GM10266 (cell line): ENCODE results near the gene NRIP2.

ENCODE experiments used
- DNase-seq: peaks from one replicate; pipeline ENCODE4 v3.0.0; 2012; ENCODE audit errors: extremely low spot score
- TF ChIP-seq, protein P1 (sequence below): IDR thresholded peaks from 2 replicates; pipeline ENCODE4 v1.5.1; 2012; ENCODE audit warnings: mild to moderate bottlenecking, low read depth; ENCODE audit not compliant: control insufficient read depth, insufficient read depth; ENCODE audit errors: missing control alignments

The NRIP2 gene

DNA sequence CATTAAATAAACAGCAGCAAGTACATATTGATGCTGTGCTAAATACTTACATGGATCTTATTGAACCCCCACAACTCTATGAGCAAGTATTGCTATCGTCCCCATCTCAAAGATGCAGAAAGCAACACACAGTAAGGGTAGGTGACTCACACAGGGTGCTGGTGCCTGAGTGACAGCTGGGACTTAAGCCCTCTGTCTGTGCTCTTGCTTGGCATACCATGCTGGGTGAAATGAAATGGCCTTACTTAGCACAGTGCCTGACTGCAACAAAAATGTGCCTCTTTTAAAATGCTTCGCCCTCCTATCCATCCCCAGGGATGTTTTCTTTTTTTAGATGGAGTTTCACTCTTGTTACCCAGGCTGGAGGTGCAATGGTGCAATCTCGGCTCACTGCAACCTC, 21.2 kb upstream of the NRIP2 start:
- DNase-seq = no peak
- TF ChIP-seq, protein P1, sequence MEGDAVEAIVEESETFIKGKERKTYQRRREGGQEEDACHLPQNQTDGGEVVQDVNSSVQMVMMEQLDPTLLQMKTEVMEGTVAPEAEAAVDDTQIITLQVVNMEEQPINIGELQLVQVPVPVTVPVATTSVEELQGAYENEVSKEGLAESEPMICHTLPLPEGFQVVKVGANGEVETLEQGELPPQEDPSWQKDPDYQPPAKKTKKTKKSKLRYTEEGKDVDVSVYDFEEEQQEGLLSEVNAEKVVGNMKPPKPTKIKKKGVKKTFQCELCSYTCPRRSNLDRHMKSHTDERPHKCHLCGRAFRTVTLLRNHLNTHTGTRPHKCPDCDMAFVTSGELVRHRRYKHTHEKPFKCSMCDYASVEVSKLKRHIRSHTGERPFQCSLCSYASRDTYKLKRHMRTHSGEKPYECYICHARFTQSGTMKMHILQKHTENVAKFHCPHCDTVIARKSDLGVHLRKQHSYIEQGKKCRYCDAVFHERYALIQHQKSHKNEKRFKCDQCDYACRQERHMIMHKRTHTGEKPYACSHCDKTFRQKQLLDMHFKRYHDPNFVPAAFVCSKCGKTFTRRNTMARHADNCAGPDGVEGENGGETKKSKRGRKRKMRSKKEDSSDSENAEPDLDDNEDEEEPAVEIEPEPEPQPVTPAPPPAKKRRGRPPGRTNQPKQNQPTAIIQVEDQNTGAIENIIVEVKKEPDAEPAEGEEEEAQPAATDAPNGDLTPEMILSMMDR = no peak

DNA sequence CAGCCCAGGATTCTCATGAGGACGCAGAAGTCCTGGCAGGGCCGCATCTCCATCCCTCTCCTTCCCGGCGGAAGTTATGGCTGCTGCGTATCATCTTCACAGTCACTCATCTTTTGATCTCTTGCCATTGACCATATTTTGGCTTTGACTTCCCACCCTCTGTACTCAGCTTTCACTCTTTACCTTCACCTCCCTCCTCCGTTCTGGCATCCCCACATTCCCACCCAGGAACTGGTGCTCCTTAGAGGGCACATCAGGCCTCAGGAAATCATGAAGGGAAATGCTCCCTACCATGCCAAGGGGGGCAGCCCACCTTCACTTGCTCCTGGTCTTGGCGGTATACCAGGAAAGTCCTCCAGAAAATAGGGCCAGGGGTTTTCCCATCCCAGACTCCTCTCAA, 20.7 kb upstream of the NRIP2 start:
- TF ChIP-seq, protein P1 = no peak
- DNase-seq = no peak

DNA sequence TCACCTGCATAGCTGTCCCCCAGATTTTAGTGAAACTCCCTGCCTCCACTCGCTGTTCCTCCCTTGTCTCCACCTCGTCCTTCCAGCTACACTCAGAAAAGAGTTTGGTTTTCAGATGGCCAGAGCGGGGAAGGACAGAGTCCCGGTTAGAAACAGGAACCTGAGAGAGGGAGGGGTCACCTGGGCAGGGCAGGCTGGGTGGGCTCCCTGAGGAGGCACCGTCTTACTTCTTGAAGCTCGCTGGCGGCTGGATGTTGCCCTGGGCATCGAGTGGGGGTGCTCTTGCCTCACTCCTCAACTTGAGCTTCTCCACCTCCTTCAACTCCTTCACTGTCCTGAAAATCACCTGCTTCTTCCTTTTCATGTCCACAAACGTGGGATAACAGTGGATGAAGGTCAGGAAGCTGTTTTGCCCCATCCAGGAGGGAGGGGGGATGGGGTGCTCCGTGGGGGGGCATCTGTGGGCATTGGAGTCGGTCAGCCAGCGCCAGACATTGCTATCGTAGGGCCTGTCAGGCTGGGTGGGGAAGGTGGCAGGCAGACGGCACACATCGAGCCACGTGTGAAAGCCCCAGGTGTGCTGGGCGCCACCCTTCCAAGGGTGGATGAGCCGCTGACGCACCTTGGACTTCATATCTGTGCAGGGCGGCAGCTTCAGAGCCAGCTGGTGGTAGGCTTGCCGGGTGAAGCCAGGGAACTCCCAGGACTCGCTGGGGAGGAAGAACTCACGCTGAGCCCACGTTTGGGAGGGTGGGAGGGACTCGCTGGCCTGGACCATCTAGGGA, 20.0 kb upstream of the NRIP2 start:
- TF ChIP-seq, protein P1 = no peak
- no peak for DNase-seq

DNA sequence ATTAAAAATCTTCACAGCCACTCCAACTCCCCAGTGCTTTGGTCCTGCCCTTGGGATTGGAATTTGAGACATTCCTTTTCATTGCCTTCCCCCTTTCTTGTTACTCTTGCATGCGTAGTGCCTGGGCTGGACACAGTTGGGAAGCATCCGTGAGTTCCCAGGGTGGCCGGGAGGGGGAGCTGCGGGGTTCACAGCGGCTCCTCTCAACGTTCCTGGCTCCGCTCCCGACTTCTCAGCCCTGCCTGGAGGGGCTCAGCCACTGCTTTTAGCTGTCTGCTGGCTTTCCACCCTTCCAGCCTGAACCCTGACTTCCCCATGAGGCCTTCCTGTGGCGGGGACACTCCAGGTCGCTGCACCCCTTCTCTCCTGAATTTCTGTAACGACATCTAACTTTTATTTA, 18.8 kb upstream of the NRIP2 start:
- TF ChIP-seq, protein P1 = peak; percentile 67
- peak; percentile 64 for DNase-seq

DNA sequence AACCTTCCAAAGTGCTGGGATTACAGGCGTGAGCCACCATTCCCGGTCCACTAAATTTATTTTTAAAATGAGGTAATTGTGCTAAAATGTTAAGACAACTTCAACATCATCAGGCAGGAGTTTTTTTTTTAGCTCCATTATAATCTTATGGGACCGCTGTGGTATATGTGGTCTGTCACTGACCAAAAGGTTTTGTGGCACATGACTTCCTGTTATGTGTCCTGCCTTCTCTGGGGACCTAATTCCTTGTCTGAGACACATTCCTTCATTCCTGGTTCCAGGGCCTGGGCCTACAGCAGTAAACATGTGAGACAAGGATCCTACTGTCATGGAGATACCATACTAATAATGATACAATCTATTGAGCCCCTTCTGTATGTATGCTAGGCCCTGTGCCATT, 17.1 kb upstream of the NRIP2 start:
- TF ChIP-seq, protein P1 = no peak
- no peak for DNase-seq

DNA sequence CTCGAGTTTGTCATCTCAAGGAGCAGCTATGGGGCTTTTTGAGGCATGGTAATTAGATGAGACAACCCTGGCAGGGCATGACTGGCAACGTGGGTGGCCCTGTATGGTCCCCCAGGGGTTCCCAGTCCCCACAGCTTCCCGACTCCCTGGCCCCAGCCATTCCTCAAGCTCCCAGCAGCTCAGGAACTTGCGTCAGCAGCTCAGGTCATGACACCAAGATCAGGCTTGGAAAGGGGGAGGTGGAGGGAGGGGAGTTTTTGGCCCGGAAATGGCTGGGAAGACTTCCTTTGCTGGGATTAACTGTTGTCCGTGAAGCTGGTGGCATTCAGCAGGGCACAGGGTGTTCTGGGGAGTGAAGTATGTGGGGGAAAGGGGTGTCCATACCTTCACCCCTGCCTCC, 10.4 kb upstream of the NRIP2 start:
- TF ChIP-seq, protein P1 = no peak
- DNase-seq = no peak

DNA sequence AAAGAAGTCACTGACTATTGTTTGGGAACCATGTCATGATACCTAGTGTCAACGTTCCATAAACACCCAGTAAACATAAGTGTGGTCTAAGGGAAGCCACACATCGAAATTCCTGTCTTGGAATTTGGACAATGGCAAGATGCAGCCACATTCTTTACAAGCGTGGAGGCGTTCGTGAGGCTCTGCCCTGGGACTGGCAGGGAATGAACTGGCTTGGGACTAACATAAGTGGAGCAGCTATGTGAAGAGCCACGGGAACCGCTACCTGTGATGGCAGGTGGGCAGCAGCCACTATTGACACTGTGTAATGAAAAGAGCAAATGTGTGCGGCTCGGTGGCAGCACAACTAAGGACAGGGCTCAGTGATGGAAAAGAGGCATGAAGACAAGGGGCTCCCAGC, 10.0 kb upstream of the NRIP2 start:
- TF ChIP-seq, protein P1 = no peak
- no peak for DNase-seq
